H1 (cell line): ENCODE results near the gene BCL2L12. TPM values are rescaled to one million over a fixed set of nuclear protein-coding genes. Genes with fewer than 3 reads are reported as not detected.

Experiments used
- CTCF ChIA-PET: fragments of 300-600 bp; sonication (Branson Sonifier 250); formaldehyde crosslinking; loops from one replicate; lab custom pipeline; 2021; ENCODE audit not compliant: partially characterized antibody; lab: Charles Lee
- POLR2A ChIA-PET: fragments of 300-600 bp; sonication (Branson Sonifier 250); formaldehyde crosslinking; loops from one replicate; lab custom pipeline; 2021; ENCODE audit warnings: inconsistent platforms; ENCODE audit not compliant: partially characterized antibody; lab: Charles Lee
- DNase-seq, 2 experiments: peaks; one replicate each; pipeline versions ENCODE4 v3.0.0 to v3.0.0-alpha.2; 2010 to 2022; ENCODE audit warnings: low spot score in 2 of 2, low read depth in 1 of 2, mixed read lengths in 1 of 2
- FAIRE-seq: peaks from 2 replicates; lab custom pipeline; 2011; peaks lifted over from hg19 to GRCh38; lab: Jason Lieb, UNC
- H2AFZ ChIP-seq: 2 replicates; pipeline ENCODE4 v1.8.1; 2012; ENCODE audit warnings: low read length, inconsistent platforms
- H2AK5ac ChIP-seq: 2 replicates; pipeline ENCODE4 v1.6.1; 2013; ENCODE audit warnings: low read depth, low read length
- H2BK120ac ChIP-seq: replicated peaks from 2 replicates; pipeline ENCODE3; 2013; ENCODE audit warnings: low read depth, low read length, inconsistent platforms
- H2BK12ac ChIP-seq: 2 replicates; pipeline ENCODE4 v1.6.1; 2013; ENCODE audit warnings: low read depth, low read length
- H2BK15ac ChIP-seq: 2 replicates; pipeline ENCODE4 v1.6.1; 2013; ENCODE audit warnings: low read length
- H2BK20ac ChIP-seq: 2 replicates; pipeline ENCODE4 v1.6.1; 2013; ENCODE audit warnings: low read length
- H2BK5ac ChIP-seq: 2 replicates; pipeline ENCODE4 v1.6.1; 2013; ENCODE audit warnings: low read depth, low read length
- H3K14ac ChIP-seq: 2 replicates; pipeline ENCODE4 v1.6.1; 2013; ENCODE audit warnings: inconsistent platforms; ENCODE audit not compliant: insufficient read length
- H3K18ac ChIP-seq: 2 replicates; pipeline ENCODE4 v1.6.1; 2013; ENCODE audit warnings: low read length; ENCODE audit errors: extremely low read depth
- H3K23ac ChIP-seq: 2 replicates; pipeline ENCODE4 v1.6.1; 2013; ENCODE audit warnings: inconsistent platforms; ENCODE audit not compliant: insufficient read length
- H3K23me2 ChIP-seq: 2 replicates; pipeline ENCODE4 v1.6.1; 2013; ENCODE audit warnings: low read depth, low read length
- H3K27ac ChIP-seq: 2 replicates; pipeline ENCODE4 v1.6.1; 2011; ENCODE audit warnings: low read depth, low read length, inconsistent platforms
- H3K27me3 ChIP-seq, 4 experiments: replicated peaks in 1 of 4; 1 replicate in 1 of 4; 2 replicates in 3 of 4; pipeline versions ENCODE4 v1.6.1 to v1.8.1; 2011 to 2013; ENCODE audit warnings: low read length in 3 of 4, mild to moderate bottlenecking in 3 of 4, inconsistent platforms in 2 of 4, mixed read lengths in 2 of 4, moderate library complexity in 1 of 4; ENCODE audit not compliant: control insufficient read depth in 3 of 4, insufficient read depth in 3 of 4; ENCODE audit errors: extremely low read depth in 1 of 4
- H3K36me3 ChIP-seq, 4 experiments: 2 replicates each; pipeline versions ENCODE4 v1.6.1 to v1.8.1; 2011 to 2013; ENCODE audit warnings: mild to moderate bottlenecking in 4 of 4, low read length in 3 of 4, moderate library complexity in 2 of 4, control low read depth in 1 of 4, inconsistent platforms in 1 of 4; ENCODE audit not compliant: insufficient read depth in 4 of 4, control insufficient read depth in 2 of 4
- H3K4ac ChIP-seq: replicated peaks from 2 replicates; pipeline ENCODE3; 2013; ENCODE audit warnings: low read length, low read depth, mixed read lengths, inconsistent platforms; ENCODE audit not compliant: insufficient read length
- H3K4me1 ChIP-seq, 4 experiments: replicated peaks in 1 of 4; 1 replicate in 1 of 4; 2 replicates in 3 of 4; pipeline versions ENCODE4 v1.6.1 to v1.8.1; 2011 to 2013; ENCODE audit warnings: low read length in 3 of 4, inconsistent platforms in 2 of 4, mixed read lengths in 1 of 4; ENCODE audit not compliant: insufficient read depth in 4 of 4, control insufficient read depth in 3 of 4
- H3K4me2 ChIP-seq, 2 experiments: 2 replicates each; pipeline versions ENCODE4 v1.6.1 to v1.8.1; 2011 to 2013; ENCODE audit warnings: low read depth in 2 of 2, low read length in 2 of 2, control low read depth in 1 of 2, inconsistent platforms in 1 of 2, mild to moderate bottlenecking in 1 of 2; ENCODE audit not compliant: insufficient read depth in 1 of 2
- H3K4me3 ChIP-seq, 4 experiments: fragments of 200-600, 300-600 bp in 1 of 4; sonication (generic), shearing (Covaris generic), sonication (Bioruptor Twin) in 1 of 4; 2 replicates each; pipeline versions ENCODE4 v1.5.1 to v1.8.1; 2011 to 2016; ENCODE audit warnings: low read length in 4 of 4, low read depth in 3 of 4, control low read depth in 2 of 4, inconsistent platforms in 2 of 4, mild to moderate bottlenecking in 2 of 4, mixed read lengths in 1 of 4, moderate library complexity in 1 of 4; ENCODE audit not compliant: insufficient read depth in 2 of 4; ENCODE audit errors: extremely low read depth in 1 of 4
- H3K56ac ChIP-seq: replicated peaks from 2 replicates; pipeline ENCODE3; 2013; ENCODE audit warnings: low read depth, mild to moderate bottlenecking, mixed read lengths, low read length, inconsistent platforms; ENCODE audit not compliant: insufficient read length
- H3K79me1 ChIP-seq: 2 replicates; pipeline ENCODE4 v1.6.1; 2013; ENCODE audit warnings: low read depth, low read length, control low read depth
- H3K79me2 ChIP-seq, 2 experiments: 2 replicates each; pipeline versions ENCODE4 v1.6.1 to v1.8.1; 2012 to 2013; ENCODE audit warnings: low read length in 2 of 2, mild to moderate bottlenecking in 2 of 2, inconsistent platforms in 1 of 2; ENCODE audit not compliant: insufficient read depth in 2 of 2, control insufficient read depth in 1 of 2
- H3K9ac ChIP-seq, 4 experiments: replicated peaks in 1 of 4; 1 replicate in 1 of 4; 2 replicates in 3 of 4; pipeline versions ENCODE4 v1.6.1 to v1.8.1; 2011 to 2013; ENCODE audit warnings: low read depth in 3 of 4, low read length in 3 of 4, control low read depth in 2 of 4, mild to moderate bottlenecking in 2 of 4, moderate library complexity in 2 of 4, inconsistent platforms in 1 of 4; ENCODE audit errors: extremely low read depth in 1 of 4
- H3K9me3 ChIP-seq, 2 experiments: 2 replicates each; pipeline versions ENCODE4 v1.6.1 to v1.8.1; 2012 to 2013; ENCODE audit warnings: mild to moderate bottlenecking in 2 of 2, moderate library complexity in 2 of 2, control low read depth in 1 of 2, inconsistent platforms in 1 of 2, low read depth in 1 of 2, low read length in 1 of 2, mixed read lengths in 1 of 2; ENCODE audit not compliant: insufficient read depth in 2 of 2
- H4K20me1 ChIP-seq, 2 experiments: replicated peaks in 1 of 2; 2 replicates each; pipeline versions ENCODE3 to v1.8.1; 2011 to 2013; ENCODE audit warnings: inconsistent platforms in 2 of 2, low read length in 2 of 2, mild to moderate bottlenecking in 1 of 2; ENCODE audit not compliant: insufficient read depth in 2 of 2, control insufficient read depth in 1 of 2
- H4K5ac ChIP-seq: 2 replicates; pipeline ENCODE4 v1.6.1; 2013; ENCODE audit warnings: low read length, low read depth, mixed read lengths, inconsistent platforms; ENCODE audit not compliant: insufficient read length
- H4K8ac ChIP-seq: 2 replicates; pipeline ENCODE4 v1.8.0; 2013; ENCODE audit warnings: mild to moderate bottlenecking, moderate library complexity, low read length, inconsistent platforms; ENCODE audit not compliant: insufficient read depth; ENCODE audit errors: extremely low read depth
- H4K91ac ChIP-seq: replicated peaks from 2 replicates; pipeline ENCODE3; 2013; ENCODE audit warnings: low read length, mixed read lengths, inconsistent platforms; ENCODE audit not compliant: insufficient read length
- BCL11A ChIP-seq, 2 experiments: IDR thresholded peaks; one replicate each; pipeline ENCODE4 v1.6.1; 2011; ENCODE audit warnings: low read depth in 2 of 2, low read length in 2 of 2, mild to moderate bottlenecking in 2 of 2
- CEBPB ChIP-seq: IDR thresholded peaks from 2 replicates; pipeline ENCODE4 v1.6.1; 2012; ENCODE audit warnings: low read depth, low read length
- E2F6 ChIP-seq: IDR thresholded peaks from 2 replicates; pipeline ENCODE4 v1.6.1; 2012; ENCODE audit warnings: inconsistent platforms
- GABPA ChIP-seq: IDR thresholded peaks from 2 replicates; pipeline ENCODE4 v1.6.1; 2011; ENCODE audit warnings: mild to moderate bottlenecking, low read length, moderate library complexity, borderline replicate concordance; ENCODE audit not compliant: insufficient read depth
- GTF2F1 ChIP-seq: IDR thresholded peaks from 2 replicates; pipeline ENCODE4 v1.6.1; 2012; ENCODE audit warnings: low read depth, low read length, improper control_type of control experiment, borderline replicate concordance
- JUND ChIP-seq: IDR thresholded peaks from 2 replicates; pipeline ENCODE4 v1.6.1; 2011; ENCODE audit warnings: mild to moderate bottlenecking, improper control_type of control experiment, low read length
- KDM1A ChIP-seq: fragments of 200-600, 300-600 bp; sonication (generic); IDR thresholded peaks from 2 replicates; pipeline ENCODE4 v1.7.1; 2016; ENCODE audit warnings: mild to moderate bottlenecking, low read length, borderline replicate concordance
- SIX5 ChIP-seq: IDR thresholded peaks from 2 replicates; pipeline ENCODE4 v1.6.1; 2011; ENCODE audit warnings: mild to moderate bottlenecking, low read depth, low read length
- SP1 ChIP-seq: IDR thresholded peaks from 2 replicates; pipeline ENCODE4 v1.6.1; 2011; ENCODE audit warnings: low read depth, low read length
- SP4 ChIP-seq: IDR thresholded peaks from 2 replicates; pipeline ENCODE4 v1.6.1; 2012; ENCODE audit warnings: low read length, inconsistent platforms
- TBP ChIP-seq: IDR thresholded peaks from 2 replicates; pipeline ENCODE4 v1.6.1; 2011; ENCODE audit warnings: low read depth, low read length, improper control_type of control experiment
- WGBS, 2 experiments: shearing (Covaris generic) in 1 of 2; methylation state at CpG; one replicate each; pipeline versions ENCODE4 v1.1.6 to v1.1.7; 2013 to 2015; ENCODE audit warnings: low lambda C conversion rate in 2 of 2, mixed read lengths in 2 of 2, inconsistent platforms in 1 of 2, low coverage in 1 of 2, missing lambda C conversion rate in 1 of 2; ENCODE audit not compliant: insufficient replicate concordance in 2 of 2, insufficient coverage in 1 of 2, insufficient read length in 1 of 2; ENCODE audit errors: extremely low coverage in 1 of 2, missing lambda C conversion rate in 1 of 2; 5-methylcytosine and 5-hydroxymethylcytosine counted together
- polyA plus RNA-seq, 7 experiments: library from polyadenylated mRNA; depleted of rRNA in 3 of 7; stranded (reverse) in 5 of 7; unstranded in 2 of 7; fragments of >200 nt in 5 of 7; fragments of 200-250 nt in 2 of 7; gene quantifications; 1 replicate in 5 of 7; 2 replicates in 1 of 7; 4 replicates in 1 of 7; pipeline versions ENCODE4 v1.2.1 to v1.2.3, GENCODE V29; 2011 to 2013; ENCODE audit warnings: missing spikeins in 2 of 7, mixed read lengths in 2 of 7
- total RNA-seq: library from RNA; stranded (reverse); fragmentation: NEBNext Ultra II Directional; extraction: Animal tissue kit (Norgen Biotek cat#: 25700); gene quantifications from 2 replicates; pipeline ENCODE4 v1.2.1, GENCODE V29; 2021

Gene BCL2L12
- total and polyA plus RNA-seq, 2 of the 8 experiments (the other 6 are each of a cell fraction or from before 2014, with no cell fraction given): 126 to 209 TPM

- Histone ChIP-seq H3K79me1 (peaks cover 3% of the 10 kb centered on the region), H3K4me1 (peaks cover 2 to 19% (median 11%) of the 10 kb centered on the region in 4 experiments), H3K4ac (no peak overlapping the region), H3K9me3 (no peaks in the 10 kb centered on the region), H3K23ac (no peak overlapping the region), H2BK120ac (no peak overlapping the region), H3K14ac (no peak overlapping the region), H2BK15ac (no peak overlapping the region), H2AFZ (no peak overlapping the region), H3K36me3 (peaks cover 2 to 12% (median 6%) of the 10 kb centered on the region in 4 experiments), H3K27me3 (no peaks in the 10 kb centered on the region), H2BK12ac (no peak overlapping the region; the same call in 1 of the 2 replicates), H3K23me2 (peaks cover 4% of the 10 kb centered on the region), H2AK5ac (no peak overlapping the region; the same call in 1 of the 2 replicates), H3K9ac (peak overlapping the region in 3 of 4 experiments; percentile 91 to 100 (median 99); a peak in 5 of 7 replicates), H3K18ac (no peak overlapping the region), H2BK5ac (peak overlapping the region; percentile 99), H4K20me1 (peaks cover 12 to 24% of the 10 kb centered on the region in 2 experiments), H3K56ac (peak overlapping the region; percentile 100), H3K4me3 (peak overlapping the region; percentile 82 to 99 (median 86)), H4K5ac (no peak overlapping the region), H4K91ac (no peak overlapping the region), H3K27ac (peak overlapping the region; percentile 100), H4K8ac (peak overlapping the region; percentile 100), H3K79me2 (peaks cover 17 to 43% of the 10 kb centered on the region in 2 experiments), H3K4me2 (peak overlapping the region; percentile 71 to 76; a peak in 2 of 4 replicates), H2BK20ac (no peak overlapping the region)
- WGBS, 2 experiments: 2% methylated on average over 34 of the region's 34 CpGs; no CpG with 5 or more reads in 1 of the 2 experiments
- POLR2A ChIA-PET: interaction anchor here (0.7 to 14.5 kb wide), 49 partner anchors 13 to 1058 kb away, joined by 3 to 275 read pairs (median 4); partner anchors contain the start of genes ADM5, AKT1S1, ALDH16A1 and AP2A1
- DNase-seq (peak; percentile 99 to 100), FAIRE-seq (no peak)
- CTCF ChIA-PET: interaction anchor here (0.7 to 7.4 kb wide), 8 partner anchors 9 to 161 kb away, joined by 3 to 39 read pairs (median 4); partner anchors contain the start of gene RRAS
- TF ChIP-seq CEBPB: 0 out of 2 replicates have a peak, but pooled peaks have one; percentile 11
- 0 out of 2 replicates have a peak, but pooled peaks have one; percentile 8 for TF ChIP-seq E2F6
- TF ChIP-seq GTF2F1: no peak
- TF ChIP-seq SIX5: no peak
- peak; percentile 97 for TF ChIP-seq SP4
- TF ChIP-seq GABPA: no peak
- peak; percentile 96 for TF ChIP-seq TBP
- TF ChIP-seq SP1: peak; percentile 98
- no peak for TF ChIP-seq KDM1A
- TF ChIP-seq JUND: no peak
- no peak for TF ChIP-seq BCL11A (IDR thresholded peaks at IDR 0.05; ENCODE audit: low read depth in 2 of 2, low read length in 2 of 2)
These were observed 11.1 kb downstream of the BCL2L12 start for GRCh38 chr19:49676784-49677230.
